CD8-positive, alpha-beta memory T cell (primary cell): ENCODE data around the gene EVA1A. TPM values are rescaled to one million over a fixed set of nuclear protein-coding genes. Genes with fewer than 3 reads are reported as not detected.

ENCODE experiments used
- CTCF ChIA-PET: fragments of 350-600 bp; sonication (Branson Sonifier 250); formaldehyde crosslinking; loops from one replicate; lab custom pipeline; 2021; ENCODE audit warnings: antibody characterized with exemption; lab: Charles Lee
- POLR2A ChIA-PET: fragments of 350-600 bp; sonication (Branson Sonifier 250); formaldehyde crosslinking; loops from one replicate; lab custom pipeline; 2021; ENCODE audit warnings: antibody characterized with exemption; lab: Charles Lee
- DNase-seq, 5 donors: peaks; one replicate each; pipeline versions ENCODE4 v3.0.0 to v3.0.0-alpha.2; 2020 to 2022; ENCODE audit warnings: mixed read lengths in 1 of 5
- H3K27ac ChIP-seq: one replicate; pipeline ENCODE4 v1.7.0; 2013; ENCODE audit warnings: low read depth, mild to moderate bottlenecking, low read length, moderate library complexity
- H3K27me3 ChIP-seq: 2 replicates; pipeline ENCODE4 v1.7.0; 2013; ENCODE audit warnings: low read length, mild to moderate bottlenecking; ENCODE audit not compliant: insufficient read depth, poor library complexity, severe bottlenecking
- H3K36me3 ChIP-seq: 2 replicates; pipeline ENCODE4 v1.7.0; 2013; ENCODE audit warnings: mild to moderate bottlenecking, low read length, moderate library complexity; ENCODE audit not compliant: insufficient read depth
- H3K4me1 ChIP-seq: 2 replicates; pipeline ENCODE4 v1.7.0; 2013; ENCODE audit warnings: mild to moderate bottlenecking, low read length, moderate library complexity; ENCODE audit not compliant: insufficient read depth
- H3K4me3 ChIP-seq: 2 replicates; pipeline ENCODE4 v1.7.0; 2013; ENCODE audit warnings: mild to moderate bottlenecking, low read length
- H3K9me3 ChIP-seq: 2 replicates; pipeline ENCODE4 v1.7.0; 2013; ENCODE audit warnings: mild to moderate bottlenecking, low read length
- H3K27ac Mint-ChIP-seq, 8 donors: one replicate each; pipeline ENCODE4 v1.8.0; 2020 to 2021; ENCODE audit warnings: mixed read lengths in 8 of 8, mild to moderate bottlenecking in 6 of 8, inconsistent platforms in 3 of 8, moderate library complexity in 3 of 8
- H3K27me3 Mint-ChIP-seq, 2 donors: one replicate each; pipeline ENCODE4 v1.8.0; 2020 to 2021; ENCODE audit warnings: mixed read lengths in 2 of 2, mild to moderate bottlenecking in 1 of 2, moderate library complexity in 1 of 2
- H3K36me3 Mint-ChIP-seq, 3 donors: one replicate each; pipeline ENCODE4 v1.8.0; 2020 to 2021; ENCODE audit warnings: mixed read lengths in 3 of 3, inconsistent platforms in 1 of 3, mild to moderate bottlenecking in 1 of 3
- H3K4me1 Mint-ChIP-seq, 3 donors: one replicate each; pipeline ENCODE4 v1.8.0; 2020 to 2021; ENCODE audit warnings: mixed read lengths in 3 of 3, inconsistent platforms in 1 of 3, mild to moderate bottlenecking in 1 of 3
- H3K4me3 Mint-ChIP-seq, 7 donors: one replicate each; pipeline ENCODE4 v1.8.0; 2020 to 2021; ENCODE audit warnings: mixed read lengths in 7 of 7, mild to moderate bottlenecking in 6 of 7, moderate library complexity in 4 of 7, inconsistent platforms in 2 of 7
- H3K9me3 Mint-ChIP-seq, 5 donors: one replicate each; pipeline ENCODE4 v1.8.0; 2020 to 2022; ENCODE audit warnings: mixed read lengths in 5 of 5, mild to moderate bottlenecking in 3 of 5, moderate library complexity in 2 of 5, inconsistent platforms in 1 of 5
- polyA plus RNA-seq: library from polyadenylated mRNA; unstranded; fragments of 300-500 nt; fragmentation: Illumina TruSeq; gene quantifications from one replicate; pipeline ENCODE4 v1.2.3, GENCODE V29; 2021
- total RNA-seq, 2 experiments: library from RNA; stranded (reverse); gene quantifications; one replicate each; pipeline ENCODE4 v1.2.3, GENCODE V29; 2021

Gene EVA1A
- total and polyA plus RNA-seq, 3 experiments from 2014 or later = not detected

DNA sequence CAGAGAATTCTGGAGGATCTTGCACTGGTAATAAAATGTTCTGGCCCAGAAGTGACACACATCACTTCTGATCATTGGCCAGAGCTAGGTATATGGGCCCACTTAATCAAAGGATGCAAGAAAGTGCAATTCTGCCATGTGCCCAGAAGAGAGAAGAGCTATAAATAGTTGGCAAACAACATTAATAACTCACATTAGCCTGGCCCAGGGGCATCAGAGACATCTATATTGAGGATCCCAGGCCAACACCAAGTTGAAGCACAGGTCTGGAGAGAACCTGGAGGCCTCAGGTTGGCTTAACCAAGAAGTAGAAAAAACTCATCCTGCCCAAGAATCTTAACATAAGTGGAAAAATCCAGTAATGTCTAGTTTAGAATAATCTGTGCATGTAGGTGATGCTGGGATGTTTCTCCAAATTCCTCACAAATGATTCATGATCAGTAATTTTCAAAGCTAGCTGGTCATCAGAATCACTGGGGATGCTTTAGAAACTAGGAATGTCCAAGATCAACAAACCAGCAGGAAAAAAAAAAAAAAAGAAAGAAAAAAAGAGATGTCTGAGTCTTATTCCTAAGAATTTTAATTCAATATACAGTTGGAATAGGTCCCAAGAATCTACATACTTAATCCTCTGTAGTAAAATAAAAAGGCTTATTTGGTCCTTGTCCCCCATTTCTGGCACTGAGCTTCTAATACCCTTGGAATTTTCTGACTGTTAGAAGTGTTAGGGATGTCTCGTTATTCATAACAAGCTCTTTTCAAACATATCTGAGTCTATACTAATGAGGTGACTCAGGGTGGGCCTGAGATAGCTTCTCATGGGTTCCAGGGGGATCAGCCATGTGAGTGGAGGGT is 35.0 kb upstream of the EVA1A start:
- Mint-ChIP-seq H3K27me3 (peaks cover 0 to 3% of the 10 kb centered on the region in 2 donors), H3K27ac (no peak overlapping the region), H3K4me3 (no peak overlapping the region), H3K36me3 (no peaks in the 10 kb centered on the region), H3K4me1 (no peaks in the 10 kb centered on the region), H3K9me3 (peaks cover 0 to 1% (median under 1%) of the 10 kb centered on the region in 5 donors)
- ChIA-PET POLR2A (no interaction called here), CTCF (interaction anchor here (2.2 kb wide), 1 partner anchor 14 kb away, joined by 10 read pairs; no protein-coding TSS in a partner anchor)
- Histone ChIP-seq H3K4me3 (no peak overlapping the region), H3K27me3 (no peaks in the 10 kb centered on the region), H3K4me1 (no peaks in the 10 kb centered on the region), H3K27ac (no peak overlapping the region), H3K36me3 (no peaks in the 10 kb centered on the region), H3K9me3 (no peaks in the 10 kb centered on the region)
- no peak for DNase-seq

DNA sequence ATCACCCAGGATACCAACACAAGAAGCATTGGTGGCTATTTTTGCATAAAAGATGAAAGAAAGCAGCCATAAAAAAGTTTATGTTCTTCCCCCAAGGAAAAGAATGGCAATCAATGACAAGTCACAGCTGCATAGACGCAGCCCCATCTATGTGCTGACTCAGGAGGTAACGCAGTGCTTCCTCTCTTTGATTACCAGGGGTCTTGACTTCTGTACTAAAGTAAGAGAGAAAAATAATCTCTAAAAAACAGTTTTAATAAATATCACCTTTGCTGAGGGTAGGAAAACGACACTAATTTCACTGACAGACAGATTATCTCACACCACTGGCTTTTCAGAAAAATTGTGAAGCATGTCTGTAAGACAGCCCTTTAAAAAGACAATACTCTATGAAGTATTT is 33.9 kb upstream of the EVA1A start:
- H3K27ac Mint-ChIP-seq = no peak overlapping the region
- peaks cover 0 to 4% (median 3%) of the 10 kb centered on the region in 5 donors for H3K9me3 Mint-ChIP-seq
- Histone ChIP-seq H3K36me3 (no peaks in the 10 kb centered on the region), H3K27ac (no peak overlapping the region), H3K4me1 (no peaks in the 10 kb centered on the region), H3K27me3 (no peaks in the 10 kb centered on the region), H3K9me3 (no peaks in the 10 kb centered on the region), H3K4me3 (no peak overlapping the region)
- ChIA-PET CTCF (no interaction called here), POLR2A (no interaction called here)
- no peaks in the 10 kb centered on the region for H3K36me3 Mint-ChIP-seq
- no peaks in the 10 kb centered on the region for H3K4me1 Mint-ChIP-seq
- no peaks in the 10 kb centered on the region for H3K27me3 Mint-ChIP-seq
- no peak overlapping the region for H3K4me3 Mint-ChIP-seq
- no peak for DNase-seq

DNA sequence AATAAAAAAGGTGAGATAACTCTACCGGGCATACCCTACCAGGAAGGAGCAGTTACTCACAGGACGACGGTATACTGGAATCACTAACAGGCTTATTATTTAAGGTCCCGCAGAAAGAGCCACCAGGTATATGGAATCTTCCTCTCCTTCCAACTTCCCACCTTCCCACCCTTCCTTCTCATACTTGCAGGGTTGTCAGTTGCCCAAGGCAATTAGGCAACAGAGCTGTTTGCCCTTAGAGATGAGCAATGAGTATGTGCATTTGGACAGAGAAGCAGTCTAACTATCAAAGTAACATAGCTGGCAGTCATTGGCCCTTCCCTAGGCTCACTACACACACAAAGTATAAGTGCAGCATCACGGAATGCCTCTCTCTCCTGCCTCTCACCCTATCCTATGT is 32.1 kb upstream of the EVA1A start:
- POLR2A ChIA-PET = no interaction called here
- CTCF ChIA-PET = no interaction called here
- Mint-ChIP-seq H3K4me3 (no peak overlapping the region), H3K27me3 (peaks cover 2% of the 10 kb centered on the region in 2 donors), H3K4me1 (no peaks in the 10 kb centered on the region), H3K9me3 (peaks cover 0 to 4% (median 3%) of the 10 kb centered on the region in 5 donors), H3K36me3 (no peaks in the 10 kb centered on the region), H3K27ac (no peak overlapping the region)
- H3K27ac ChIP-seq = no peak overlapping the region
- no peaks in the 10 kb centered on the region for H3K27me3 ChIP-seq
- no peak overlapping the region for H3K4me3 ChIP-seq
- H3K9me3 ChIP-seq = no peaks in the 10 kb centered on the region
- no peak for DNase-seq
- no peaks in the 10 kb centered on the region for H3K36me3 ChIP-seq
- H3K4me1 ChIP-seq = no peaks in the 10 kb centered on the region

DNA sequence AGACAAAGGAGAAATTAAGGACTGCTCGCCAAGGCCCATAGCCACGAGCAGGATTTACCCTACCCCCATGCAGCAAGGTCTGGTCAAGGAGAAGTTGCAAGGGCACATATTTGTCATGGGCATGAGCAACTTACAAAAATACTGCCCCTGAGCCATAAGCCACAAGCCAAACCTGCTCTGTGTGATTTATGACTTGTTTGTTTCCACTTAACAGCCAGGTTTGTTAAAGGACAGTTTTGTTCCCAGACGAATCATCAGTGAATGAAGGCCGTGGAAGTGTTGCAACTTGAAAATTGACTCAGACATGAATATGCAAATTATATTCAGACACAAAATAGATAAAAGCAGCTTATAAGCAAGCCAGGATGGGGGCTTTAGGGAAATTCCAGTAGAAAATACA is 31.3 kb upstream of the EVA1A start:
- Histone ChIP-seq H3K4me1 (no peaks in the 10 kb centered on the region), H3K36me3 (no peaks in the 10 kb centered on the region), H3K27ac (no peak overlapping the region), H3K27me3 (no peaks in the 10 kb centered on the region), H3K9me3 (no peaks in the 10 kb centered on the region), H3K4me3 (no peak overlapping the region)
- Mint-ChIP-seq H3K36me3 (no peaks in the 10 kb centered on the region), H3K4me3 (no peak overlapping the region), H3K9me3 (peaks cover 0 to 4% (median 3%) of the 10 kb centered on the region in 5 donors), H3K27ac (no peak overlapping the region), H3K27me3 (peaks cover 2 to 3% of the 10 kb centered on the region in 2 donors), H3K4me1 (no peaks in the 10 kb centered on the region)
- POLR2A ChIA-PET = no interaction called here
- no peak for DNase-seq
- CTCF ChIA-PET = no interaction called here

DNA sequence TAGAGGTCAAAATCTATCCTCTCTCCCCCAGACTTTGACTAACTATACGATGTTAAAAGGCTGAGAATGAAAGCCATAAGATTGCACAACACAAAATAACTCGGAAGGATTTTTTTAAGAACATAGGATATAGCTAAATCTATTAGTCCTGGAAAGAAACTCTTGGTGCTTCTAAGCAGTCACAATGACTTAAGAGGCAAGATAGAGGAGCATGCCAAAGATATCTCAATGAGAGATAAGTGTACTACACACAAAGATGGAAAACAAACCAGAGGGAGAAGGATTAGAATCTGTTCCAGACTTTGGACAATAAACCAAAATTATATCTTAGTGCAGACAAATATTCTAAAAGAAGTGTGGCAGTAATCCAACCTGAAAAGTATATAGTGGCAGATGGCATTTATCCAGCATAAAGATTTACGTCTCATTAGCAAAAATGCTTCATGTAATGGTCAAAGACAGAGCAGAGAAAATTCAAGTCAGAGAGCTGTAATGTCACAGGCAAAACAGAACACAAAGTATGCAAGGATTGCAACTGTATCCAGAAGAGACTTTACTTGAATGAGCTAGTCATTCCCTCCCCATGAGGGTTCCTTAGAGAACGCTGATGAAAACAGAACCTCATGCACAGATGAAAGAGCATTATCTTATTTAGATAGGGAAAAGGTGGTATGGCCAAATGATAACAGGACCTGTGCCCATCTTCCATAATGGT is 28.8 kb upstream of the EVA1A start:
- DNase-seq = no peak
- no peaks in the 10 kb centered on the region for H3K4me1 Mint-ChIP-seq
- H3K27ac Mint-ChIP-seq = no peak overlapping the region
- Histone ChIP-seq H3K27ac (no peak overlapping the region), H3K27me3 (no peaks in the 10 kb centered on the region), H3K36me3 (no peaks in the 10 kb centered on the region), H3K9me3 (no peaks in the 10 kb centered on the region), H3K4me1 (no peaks in the 10 kb centered on the region), H3K4me3 (no peak overlapping the region)
- peaks cover 2 to 7% of the 10 kb centered on the region in 2 donors for H3K27me3 Mint-ChIP-seq
- H3K36me3 Mint-ChIP-seq = no peaks in the 10 kb centered on the region
- peaks cover 0 to 5% (median 3%) of the 10 kb centered on the region in 5 donors for H3K9me3 Mint-ChIP-seq
- ChIA-PET CTCF (interaction anchor here (0.9 to 1.4 kb wide), 2 partner anchors 19 kb away, joined by 3 to 4 read pairs; no protein-coding TSS in a partner anchor), POLR2A (no interaction called here)
- H3K4me3 Mint-ChIP-seq = no peak overlapping the region

DNA sequence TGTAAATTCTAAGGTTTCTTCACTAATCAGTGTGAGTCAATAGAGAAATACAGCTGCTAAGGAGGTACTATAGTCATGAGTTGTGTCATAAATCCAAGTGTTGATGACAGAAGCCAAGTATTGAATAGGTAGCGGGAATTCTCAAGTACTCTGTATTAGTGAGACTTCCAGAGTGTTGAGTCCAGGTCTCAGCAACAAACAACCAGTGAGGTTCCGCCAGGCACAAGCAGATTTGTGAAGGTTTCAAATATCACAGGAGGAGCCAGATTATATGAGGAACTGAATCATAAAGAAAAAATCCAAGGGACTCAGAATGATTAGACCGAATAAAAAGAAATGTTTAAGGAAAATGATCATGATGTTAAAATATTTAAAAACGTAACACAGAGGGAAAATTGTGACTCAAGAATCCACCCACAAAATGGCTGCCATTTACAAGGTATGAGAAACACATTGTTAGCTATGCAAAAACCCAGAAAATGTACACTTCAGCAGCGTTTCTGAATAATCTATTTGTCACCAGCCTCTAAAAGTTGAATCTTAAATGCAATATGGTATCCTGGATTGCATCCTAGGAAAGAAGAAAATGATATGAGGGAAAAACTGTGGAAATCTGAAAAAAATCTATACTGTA is 27.3 kb upstream of the EVA1A start:
- no peak for DNase-seq
- Mint-ChIP-seq H3K27ac (no peak overlapping the region), H3K27me3 (peaks cover 2 to 11% of the 10 kb centered on the region in 2 donors), H3K9me3 (peaks cover 0 to 5% (median 3%) of the 10 kb centered on the region in 5 donors), H3K4me1 (no peaks in the 10 kb centered on the region), H3K4me3 (no peak overlapping the region), H3K36me3 (no peaks in the 10 kb centered on the region)
- no peaks in the 10 kb centered on the region for H3K36me3 ChIP-seq
- no peaks in the 10 kb centered on the region for H3K27me3 ChIP-seq
- ChIA-PET POLR2A (no interaction called here), CTCF (interaction anchor here (1.4 kb wide), 1 partner anchor 21 kb away, joined by 4 read pairs; no protein-coding TSS in a partner anchor)
- no peaks in the 10 kb centered on the region for H3K9me3 ChIP-seq
- no peak overlapping the region for H3K27ac ChIP-seq
- H3K4me1 ChIP-seq = no peaks in the 10 kb centered on the region
- H3K4me3 ChIP-seq = no peak overlapping the region

DNA sequence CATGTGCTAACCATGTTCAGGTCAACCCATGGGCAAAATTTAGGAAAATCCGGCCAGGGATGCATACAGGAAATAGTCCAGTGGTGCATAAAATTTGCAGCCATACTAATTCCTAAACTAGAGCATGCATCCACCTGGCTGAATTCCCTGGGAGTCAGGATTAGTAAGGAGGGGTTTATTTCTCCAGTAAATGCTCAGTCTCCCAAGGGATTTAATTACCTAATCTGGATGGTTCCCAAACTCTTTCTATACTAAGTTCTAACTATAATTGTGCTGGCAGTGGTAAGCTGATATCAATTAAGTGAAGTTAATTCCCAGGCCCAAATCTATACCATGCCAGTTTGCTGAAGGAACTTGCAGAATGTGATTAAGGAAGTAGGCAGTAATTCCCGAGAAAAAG is 26.2 kb upstream of the EVA1A start:
- Mint-ChIP-seq H3K36me3 (no peaks in the 10 kb centered on the region), H3K4me1 (no peaks in the 10 kb centered on the region), H3K27ac (no peak overlapping the region), H3K27me3 (peaks cover 2 to 14% of the 10 kb centered on the region in 2 donors), H3K4me3 (no peak overlapping the region), H3K9me3 (peaks cover 0 to 7% (median 3%) of the 10 kb centered on the region in 5 donors)
- Histone ChIP-seq H3K27ac (no peak overlapping the region), H3K27me3 (no peaks in the 10 kb centered on the region), H3K4me3 (no peak overlapping the region), H3K4me1 (no peaks in the 10 kb centered on the region), H3K36me3 (no peaks in the 10 kb centered on the region), H3K9me3 (no peaks in the 10 kb centered on the region)
- no peak for DNase-seq
- ChIA-PET CTCF (no interaction called here), POLR2A (no interaction called here)

DNA sequence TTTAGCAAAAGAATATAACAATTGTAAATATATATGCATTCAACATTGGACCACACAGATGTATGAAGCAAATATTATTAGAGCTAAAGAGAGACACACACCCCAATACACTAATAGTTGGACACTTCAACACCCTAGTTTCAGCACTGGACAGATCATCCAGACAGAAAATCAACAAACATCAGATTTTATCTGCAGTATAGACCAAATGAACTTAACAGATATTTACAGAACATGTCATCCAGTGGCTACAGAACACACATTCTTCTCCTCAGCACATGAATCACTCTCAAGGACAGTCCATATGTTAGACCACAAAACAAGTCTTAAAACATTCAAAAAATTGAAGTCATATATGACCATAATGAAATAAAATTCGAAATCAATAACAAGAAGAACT is 22.1 kb upstream of the EVA1A start:
- ChIA-PET POLR2A (no interaction called here), CTCF (no interaction called here)
- H3K27me3 Mint-ChIP-seq = peaks cover 4 to 28% of the 10 kb centered on the region in 2 donors
- H3K36me3 Mint-ChIP-seq = no peaks in the 10 kb centered on the region
- no peak for DNase-seq
- H3K9me3 Mint-ChIP-seq = peaks cover 0 to 11% (median 3%) of the 10 kb centered on the region in 5 donors
- H3K27ac ChIP-seq = no peak overlapping the region
- no peaks in the 10 kb centered on the region for H3K27me3 ChIP-seq
- no peak overlapping the region for H3K27ac Mint-ChIP-seq
- no peaks in the 10 kb centered on the region for H3K4me1 Mint-ChIP-seq
- H3K36me3 ChIP-seq = no peaks in the 10 kb centered on the region
- H3K4me3 Mint-ChIP-seq = no peak overlapping the region
- H3K4me1 ChIP-seq = no peaks in the 10 kb centered on the region
- H3K9me3 ChIP-seq = no peaks in the 10 kb centered on the region
- no peak overlapping the region for H3K4me3 ChIP-seq
